ENCODE data around the gene TUBG1. TPM values are rescaled to one million over a fixed set of nuclear protein-coding genes. Genes with fewer than 3 reads are reported as not detected.
A peak's percentile ranks its signal among the peaks of the same experiment; 100 is the strongest.
"Not testable (repeated sequence)": the region's sequence is repeated elsewhere in the genome, so short reads cannot be mapped to it uniquely, and the experiment has no call there.

Gene TUBG1
- total RNA-seq, 1 donor from 2014 or later, result 30.3 TPM

- ATAC-seq (no peak), DNase-seq (no peak)
- Histone ChIP-seq H3K36me3 (peaks cover 45% of the 10 kb centered on the region), H3K27me3 (ENCODE audit: low read depth) (no peaks in the 10 kb centered on the region), H3K4me1 (peaks cover 24% of the 10 kb centered on the region), H3K27ac (no peak overlapping the region), H3K4me3 (no peak overlapping the region), H3K9me3 (no peaks in the 10 kb centered on the region)
- intact Hi-C loops (cut with DNase I), result no loop called here
- TF ChIP-seq CTCF (IDR thresholded peaks at IDR 0.05), result no peak
Observed at GRCh38 chr17:42612013-42612412, 2.5 kb downstream of the TUBG1 start.

- ATAC-seq, result no peak
- no peak for TF ChIP-seq CTCF (IDR thresholded peaks at IDR 0.05)
- no peak for DNase-seq
- intact Hi-C loops (cut with DNase I), result no loop called here
- no peak overlapping the region for H3K27ac ChIP-seq
- H3K4me3 ChIP-seq, result no peak overlapping the region
- H3K27me3 ChIP-seq (ENCODE audit: low read depth), result no peaks in the 10 kb centered on the region
- peaks cover 19% of the 10 kb centered on the region for H3K4me1 ChIP-seq
- no peaks in the 10 kb centered on the region for H3K9me3 ChIP-seq
- H3K36me3 ChIP-seq, result peaks cover 45% of the 10 kb centered on the region
Observed at GRCh38 chr17:42613699-42614295, 4.3 kb downstream of the TUBG1 start.

GRCh38 chr17:42617956-42618431 is 8.5 kb downstream of the TUBG1 start:
- H3K36me3 ChIP-seq, result peaks cover 32% of the 10 kb centered on the region
- no peak overlapping the region for H3K27ac ChIP-seq
- intact Hi-C loops (cut with DNase I), result no loop called here
- H3K9me3 ChIP-seq, result no peaks in the 10 kb centered on the region
- TF ChIP-seq CTCF (IDR thresholded peaks at IDR 0.05), result no peak
- H3K4me1 ChIP-seq, result peaks cover 12% of the 10 kb centered on the region
- no peak overlapping the region for H3K4me3 ChIP-seq
- no peaks in the 10 kb centered on the region for H3K27me3 ChIP-seq (ENCODE audit: low read depth)
- ATAC-seq (no peak), DNase-seq (no peak)

GRCh38 chr17:42618442-42619150 is 9.1 kb downstream of the TUBG1 start:
- peaks cover 12% of the 10 kb centered on the region for H3K4me1 ChIP-seq
- H3K27ac ChIP-seq, result no peak overlapping the region
- ATAC-seq, result peak; percentile 76 to 77
- H3K4me3 ChIP-seq, result no peak overlapping the region
- peaks cover 26% of the 10 kb centered on the region for H3K36me3 ChIP-seq
- H3K9me3 ChIP-seq, result no peaks in the 10 kb centered on the region
- intact Hi-C loops (cut with DNase I), result no loop called here
- TF ChIP-seq CTCF (IDR thresholded peaks at IDR 0.05), result no peak
- no peaks in the 10 kb centered on the region for H3K27me3 ChIP-seq (ENCODE audit: low read depth)
- DNase-seq, result peak; percentile 52

- H3K9me3 ChIP-seq; H3K27me3 ChIP-seq (ENCODE audit: low read depth); H3K4me3 ChIP-seq; intact Hi-C loops (cut with DNase I); H3K27ac ChIP-seq; H3K36me3 ChIP-seq; DNase-seq; ATAC-seq: not testable (repeated sequence)
- H3K4me1 ChIP-seq, result peaks cover 12% of the 10 kb centered on the region
Observed at GRCh38 chr17:42621987-42622386, 12.5 kb downstream of the TUBG1 start.

- no peak for TF ChIP-seq CTCF (IDR thresholded peaks at IDR 0.05)
- no peaks in the 10 kb centered on the region for H3K27me3 ChIP-seq (ENCODE audit: low read depth)
- H3K4me3 ChIP-seq, result no peak overlapping the region
- H3K4me1 ChIP-seq, result peaks cover 6% of the 10 kb centered on the region
- H3K27ac ChIP-seq, result no peak overlapping the region
- no peaks in the 10 kb centered on the region for H3K9me3 ChIP-seq
- ATAC-seq (no peak), DNase-seq (no peak)
- H3K36me3 ChIP-seq, result no peaks in the 10 kb centered on the region
- intact Hi-C loops (cut with DNase I), result no loop called here
Observed at GRCh38 chr17:42623271-42623670, 13.8 kb downstream of the TUBG1 start.
